GM12892 (cell line): ENCODE results near the gene RTP1.

ENCODE experiments used
- POLR2A ChIP-seq: IDR thresholded peaks from 2 replicates; pipeline ENCODE4 v1.6.1; 2011; ENCODE audit warnings: low read depth, low read length, control low read depth
- POLR2AphosphoS5 ChIP-seq: IDR thresholded peaks from 2 replicates; pipeline ENCODE4 v1.6.1; 2011; ENCODE audit warnings: low read depth, low read length, control low read depth
- TAF1 ChIP-seq: IDR thresholded peaks from 2 replicates; pipeline ENCODE4 v1.6.1; 2011; ENCODE audit warnings: low read depth, mild to moderate bottlenecking, control low read depth, low read length, borderline replicate concordance

- TF ChIP-seq POLR2AphosphoS5 (no peak), TAF1 (no peak), POLR2A (no peak)
Observed at GRCh38 chr3:187211532-187212195, 14.4 kb downstream of the RTP1 start.
